MCF 10A (cell line): ENCODE data around the gene INAFM2. TPM values are rescaled to one million over a fixed set of nuclear protein-coding genes. Genes with fewer than 3 reads are reported as not detected.

Experiments used
- BruUV-seq: library from RNA; stranded (reverse); fragments of 400-500 nt; replicated peaks from 2 replicates; lab custom pipeline; 2021; lab: Mats Ljungman, UMichigan
- CTCF ChIA-PET: fragments of 300-600 bp; sonication (Branson Sonifier 250); formaldehyde crosslinking; extraction: SDS; loops from one replicate; lab custom pipeline; 2021; ENCODE audit warnings: antibody characterized with exemption, inconsistent platforms; lab: Yijun Ruan, JAX
- POLR2A ChIA-PET: fragments of 300-600, 350-650 bp; sonication (Branson Sonifier 250); formaldehyde crosslinking; extraction: SDS; loops from one replicate; lab custom pipeline; 2020; ENCODE audit warnings: antibody characterized with exemption, inconsistent platforms; lab: Yijun Ruan, JAX
- DNase-seq: peaks from one replicate; pipeline ENCODE4 v3.0.0-alpha.2; 2018; ENCODE audit not compliant: unreplicated experiment
- H3K27ac Mint-ChIP-seq: one replicate; pipeline ENCODE4 v1.8.0; 2022; ENCODE audit warnings: mild to moderate bottlenecking, low read depth, mixed read lengths; ENCODE audit not compliant: unreplicated experiment
- H3K27me3 Mint-ChIP-seq: one replicate; pipeline ENCODE4 v1.8.0; 2022; ENCODE audit warnings: mixed read lengths; ENCODE audit not compliant: insufficient read depth, unreplicated experiment
- H3K36me3 Mint-ChIP-seq: one replicate; pipeline ENCODE4 v1.8.0; 2022; ENCODE audit warnings: mild to moderate bottlenecking, moderate library complexity, mixed read lengths; ENCODE audit not compliant: insufficient read depth, unreplicated experiment
- H3K4me1 Mint-ChIP-seq: one replicate; pipeline ENCODE4 v1.8.0; 2022; ENCODE audit warnings: mixed read lengths; ENCODE audit not compliant: insufficient read depth, unreplicated experiment
- H3K4me3 Mint-ChIP-seq: one replicate; pipeline ENCODE4 v1.8.0; 2022; ENCODE audit warnings: mild to moderate bottlenecking, moderate library complexity, mixed read lengths; ENCODE audit not compliant: unreplicated experiment
- H3K9me3 Mint-ChIP-seq: one replicate; pipeline ENCODE4 v1.8.0; 2022; ENCODE audit warnings: mixed read lengths; ENCODE audit not compliant: unreplicated experiment
- CTCF ChIP-seq: fragments of 200-600 bp; IDR thresholded peaks from one replicate; pipeline ENCODE4 v1.8.0; 2022; ENCODE audit warnings: antibody characterized with exemption, mild to moderate bottlenecking; ENCODE audit not compliant: unreplicated experiment
- intact Hi-C: fragments of 100-400 bp; cut with micrococcal nuclease; formaldehyde crosslinking; loops from 2 replicates; pipeline ENCODE4 v1.14.1; 2022
- total RNA-seq: library from RNA; stranded (reverse); gene quantifications from 2 replicates; pipeline ENCODE4 v1.2.3, GENCODE V29; 2022

INAFM2 gene
- total RNA-seq, 1 experiment from 2014 or later = 15.7 TPM

- Mint-ChIP-seq H3K27ac (no peak overlapping the region), H3K4me1 (peaks cover 38% of the 10 kb centered on the region), H3K36me3 (peaks cover 27% of the 10 kb centered on the region), H3K27me3 (no peaks in the 10 kb centered on the region), H3K9me3 (no peaks in the 10 kb centered on the region), H3K4me3 (no peak overlapping the region)
- intact Hi-C loops = no loop called here
- TF ChIP-seq CTCF = no peak
- DNase-seq = no peak
- no TSS peak for BruUV-seq
- POLR2A ChIA-PET = interaction anchor here (1.1 kb wide), 1 partner anchor 8 kb away, joined by 3 read pairs; no protein-coding TSS in a partner anchor
- CTCF ChIA-PET = interaction anchor here (0.5 to 12.1 kb wide), 11 partner anchors 7 to 371 kb away, joined by 3 to 179 read pairs (median 4); partner anchors contain the start of gene INAFM2
These were observed 11.7 kb downstream of the INAFM2 start for GRCh38 chr15:40334941-40335795.

GRCh38 chr15:40335938-40336743 is 12.6 kb downstream of the INAFM2 start:
- DNase-seq = no peak
- H3K27ac Mint-ChIP-seq = no peak overlapping the region
- intact Hi-C loops = no loop called here
- ChIA-PET CTCF (interaction anchor here (0.5 to 12.1 kb wide), 13 partner anchors 8 to 119 kb away, joined by 3 to 179 read pairs (median 8); partner anchors contain the start of gene INAFM2), POLR2A (interaction anchor here (0.5 to 6.2 kb wide), 3 partner anchors 9 to 127 kb away, joined by 3 to 62 read pairs (median 5); partner anchors contain the start of gene INAFM2)
- no TSS peak for BruUV-seq
- H3K36me3 Mint-ChIP-seq = peaks cover 27% of the 10 kb centered on the region
- no peak for TF ChIP-seq CTCF
- H3K4me3 Mint-ChIP-seq = no peak overlapping the region
- H3K9me3 Mint-ChIP-seq = no peaks in the 10 kb centered on the region
- no peaks in the 10 kb centered on the region for H3K27me3 Mint-ChIP-seq
- peaks cover 35% of the 10 kb centered on the region for H3K4me1 Mint-ChIP-seq

DNA sequence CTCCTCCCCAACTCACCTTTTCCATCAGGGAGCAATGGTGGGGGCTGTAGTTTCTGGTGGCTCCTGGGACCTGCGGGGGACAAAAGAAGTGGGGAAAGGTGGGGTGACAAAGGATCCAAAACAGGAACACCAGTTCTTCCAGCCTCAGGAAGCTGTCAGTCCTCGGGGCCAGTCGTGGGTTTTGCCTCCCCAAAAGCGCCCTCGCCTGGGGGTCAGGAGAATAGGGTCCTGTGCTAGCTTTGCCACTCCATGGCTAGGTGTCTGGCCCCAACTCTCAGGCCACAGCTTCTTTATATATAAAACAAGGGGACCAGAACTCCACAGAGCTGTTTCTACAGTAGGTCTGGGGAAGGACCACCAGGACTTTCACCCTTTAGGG is 13.2 kb downstream of the INAFM2 start:
- Mint-ChIP-seq H3K27ac (no peak overlapping the region), H3K9me3 (no peaks in the 10 kb centered on the region), H3K36me3 (peaks cover 22% of the 10 kb centered on the region), H3K4me3 (no peak overlapping the region), H3K27me3 (no peaks in the 10 kb centered on the region), H3K4me1 (peaks cover 38% of the 10 kb centered on the region)
- ChIA-PET CTCF (interaction anchor here (0.8 to 12.1 kb wide), 12 partner anchors 8 to 119 kb away, joined by 3 to 179 read pairs (median 35); partner anchors contain the start of gene INAFM2), POLR2A (interaction anchor here (0.5 to 6.2 kb wide), 3 partner anchors 10 to 126 kb away, joined by 3 to 62 read pairs (median 5); partner anchors contain the start of gene INAFM2)
- BruUV-seq = no TSS peak
- no peak for TF ChIP-seq CTCF
- no peak for DNase-seq
- intact Hi-C loops = no loop called here
